PC-3 (cell line): ENCODE measurements around the gene PCGF5.

Experiments
- EZH2 ChIP-seq: fragments of 300-600 bp; sonication (generic); IDR thresholded peaks from one replicate; pipeline ENCODE4 v1.6.1; 2017; ENCODE audit warnings: antibody characterized with exemption, mild to moderate bottlenecking, low read length; ENCODE audit not compliant: unreplicated experiment
- TF ChIP-seq, protein P1 (sequence below): fragments of 300-600 bp; sonication (generic); conservative IDR thresholded peaks from 2 replicates; pipeline ENCODE4 v1.5.1; 2017; ENCODE audit warnings: antibody characterized with exemption, low read depth, mild to moderate bottlenecking, low read length

DNA sequence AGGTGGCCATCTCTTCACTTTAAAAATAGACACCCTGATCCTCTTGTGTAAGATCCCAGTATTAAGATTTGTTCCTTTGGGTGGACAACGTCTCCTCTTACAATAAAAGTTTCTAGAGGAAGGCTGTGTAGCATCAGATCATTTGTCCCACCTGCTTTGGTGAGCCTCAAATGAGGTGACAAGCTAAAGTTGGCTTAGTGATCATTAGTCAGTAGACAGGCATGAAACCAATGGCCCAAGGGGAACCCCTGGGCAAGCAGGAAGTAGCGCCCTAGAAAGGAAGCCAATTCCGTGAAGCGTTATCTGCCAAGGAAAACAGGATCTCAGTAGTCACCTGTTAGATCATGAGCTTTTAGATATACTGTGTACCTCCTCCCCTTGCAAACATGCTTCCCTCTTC is 66.8 kb downstream of the PCGF5 start:
- TF ChIP-seq, protein P1, sequence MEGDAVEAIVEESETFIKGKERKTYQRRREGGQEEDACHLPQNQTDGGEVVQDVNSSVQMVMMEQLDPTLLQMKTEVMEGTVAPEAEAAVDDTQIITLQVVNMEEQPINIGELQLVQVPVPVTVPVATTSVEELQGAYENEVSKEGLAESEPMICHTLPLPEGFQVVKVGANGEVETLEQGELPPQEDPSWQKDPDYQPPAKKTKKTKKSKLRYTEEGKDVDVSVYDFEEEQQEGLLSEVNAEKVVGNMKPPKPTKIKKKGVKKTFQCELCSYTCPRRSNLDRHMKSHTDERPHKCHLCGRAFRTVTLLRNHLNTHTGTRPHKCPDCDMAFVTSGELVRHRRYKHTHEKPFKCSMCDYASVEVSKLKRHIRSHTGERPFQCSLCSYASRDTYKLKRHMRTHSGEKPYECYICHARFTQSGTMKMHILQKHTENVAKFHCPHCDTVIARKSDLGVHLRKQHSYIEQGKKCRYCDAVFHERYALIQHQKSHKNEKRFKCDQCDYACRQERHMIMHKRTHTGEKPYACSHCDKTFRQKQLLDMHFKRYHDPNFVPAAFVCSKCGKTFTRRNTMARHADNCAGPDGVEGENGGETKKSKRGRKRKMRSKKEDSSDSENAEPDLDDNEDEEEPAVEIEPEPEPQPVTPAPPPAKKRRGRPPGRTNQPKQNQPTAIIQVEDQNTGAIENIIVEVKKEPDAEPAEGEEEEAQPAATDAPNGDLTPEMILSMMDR, result no peak
- TF ChIP-seq EZH2, result no peak
